HEK293 (cell line): ENCODE measurements around the gene RILPL1.

Experiments
- AEBP2 ChIP-seq: fragments of 450-650 bp; formaldehyde crosslinking; IDR thresholded peaks from 2 replicates; pipeline ENCODE4 v1.5.1; 2016; ENCODE audit warnings: missing biosample characterization, missing genetic modification characterization, borderline replicate concordance
- CTCF ChIP-seq: fragments of 450-650 bp; formaldehyde crosslinking; IDR thresholded peaks from 2 replicates; pipeline ENCODE4 v1.5.1; 2016; ENCODE audit warnings: missing biosample characterization, missing genetic modification characterization
- HOXA7 ChIP-seq: sonication (generic); formaldehyde crosslinking; IDR thresholded peaks from 2 replicates; pipeline ENCODE4 v1.8.1; 2022; ENCODE audit warnings: missing genetic modification reagents, borderline replicate concordance
- KLF7 ChIP-seq: fragments of 450-650 bp; formaldehyde crosslinking; IDR thresholded peaks from 2 replicates; pipeline ENCODE4 v1.5.1; 2016; ENCODE audit warnings: missing biosample characterization, missing genetic modification characterization, borderline replicate concordance
- PRDM10 ChIP-seq: fragments of 450-650 bp; formaldehyde crosslinking; IDR thresholded peaks from 2 replicates; pipeline ENCODE4 v1.5.1; 2016; ENCODE audit warnings: missing biosample characterization, missing genetic modification characterization
- YY1 ChIP-seq: fragments of 450-650 bp; formaldehyde crosslinking; IDR thresholded peaks from 2 replicates; pipeline ENCODE4 v1.5.1; 2018; ENCODE audit warnings: missing biosample characterization, missing genetic modification characterization
- ZBTB49 ChIP-seq: fragments of 450-650 bp; formaldehyde crosslinking; IDR thresholded peaks from 2 replicates; pipeline ENCODE4 v1.5.1; 2016; ENCODE audit warnings: missing biosample characterization, missing genetic modification characterization, low read depth
- ZNF140 ChIP-seq: fragments of 450-650 bp; formaldehyde crosslinking; IDR thresholded peaks from 2 replicates; pipeline ENCODE4 v1.5.1; 2016; ENCODE audit warnings: missing biosample characterization, missing genetic modification characterization
- ZNF449 ChIP-seq: fragments of 450-650 bp; formaldehyde crosslinking; IDR thresholded peaks from 2 replicates; pipeline ENCODE4 v1.5.1; 2017; ENCODE audit warnings: missing biosample characterization, mild to moderate bottlenecking, missing genetic modification characterization, moderate library complexity
- ZNF548 ChIP-seq: fragments of 450-650 bp; formaldehyde crosslinking; IDR thresholded peaks from 2 replicates; pipeline ENCODE4 v1.5.1; 2016; ENCODE audit warnings: missing biosample characterization, missing genetic modification characterization
- ZNF658 ChIP-seq: fragments of 450-650 bp; formaldehyde crosslinking; IDR thresholded peaks from 2 replicates; pipeline ENCODE4; 2016; ENCODE audit warnings: missing biosample characterization, missing genetic modification characterization

- no peak for TF ChIP-seq CTCF (tag by site-specific recombination)
- TF ChIP-seq ZBTB49 = no peak
- TF ChIP-seq HOXA7 (CRISPR knock-in tag) = no peak
- TF ChIP-seq ZNF548 (tag by site-specific recombination) = no peak
- TF ChIP-seq ZNF449 (tag by site-specific recombination) = no peak
- TF ChIP-seq YY1 (tag by site-specific recombination) = no peak
- TF ChIP-seq AEBP2 (tag by site-specific recombination) = no peak
- no peak for TF ChIP-seq KLF7 (tag by site-specific recombination)
- TF ChIP-seq ZNF140 = no peak
- no peak for TF ChIP-seq ZNF658
- TF ChIP-seq PRDM10 (tag by site-specific recombination) = no peak
Observed at GRCh38 chr12:123528858-123529257, 4.7 kb downstream of the RILPL1 start.
